ENCODE results near the gene MUTYH.

- TF ChIP-seq, protein P1, sequence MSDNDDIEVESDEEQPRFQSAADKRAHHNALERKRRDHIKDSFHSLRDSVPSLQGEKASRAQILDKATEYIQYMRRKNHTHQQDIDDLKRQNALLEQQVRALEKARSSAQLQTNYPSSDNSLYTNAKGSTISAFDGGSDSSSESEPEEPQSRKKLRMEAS (IDR thresholded peaks at IDR 0.05) = no peak
- TF ChIP-seq CTCF (IDR thresholded peaks at IDR 0.05) = no peak
- TF ChIP-seq POLR2AphosphoS2 (conservative IDR thresholded peaks at IDR 0.05; ENCODE audit: low read length) = no peak
- TF ChIP-seq POLR2A (IDR thresholded peaks at IDR 0.05; ENCODE audit: low read length) = no peak
- no peak for TF ChIP-seq HMGXB4 (CRISPR knock-in tag; IDR thresholded peaks at IDR 0.05; ENCODE audit: borderline replicate concordance)
- TF ChIP-seq NPAS2 (CRISPR knock-in tag; IDR thresholded peaks at IDR 0.05; ENCODE audit: borderline replicate concordance) = no peak
- no peak for TF ChIP-seq CBX8 (IDR thresholded peaks at IDR 0.05)
- no peak for TF ChIP-seq RAD21 (conservative IDR thresholded peaks at IDR 0.05 in 1 of 2, IDR thresholded peaks at IDR 0.05 in 1 of 2)
- TF ChIP-seq, protein P2, sequence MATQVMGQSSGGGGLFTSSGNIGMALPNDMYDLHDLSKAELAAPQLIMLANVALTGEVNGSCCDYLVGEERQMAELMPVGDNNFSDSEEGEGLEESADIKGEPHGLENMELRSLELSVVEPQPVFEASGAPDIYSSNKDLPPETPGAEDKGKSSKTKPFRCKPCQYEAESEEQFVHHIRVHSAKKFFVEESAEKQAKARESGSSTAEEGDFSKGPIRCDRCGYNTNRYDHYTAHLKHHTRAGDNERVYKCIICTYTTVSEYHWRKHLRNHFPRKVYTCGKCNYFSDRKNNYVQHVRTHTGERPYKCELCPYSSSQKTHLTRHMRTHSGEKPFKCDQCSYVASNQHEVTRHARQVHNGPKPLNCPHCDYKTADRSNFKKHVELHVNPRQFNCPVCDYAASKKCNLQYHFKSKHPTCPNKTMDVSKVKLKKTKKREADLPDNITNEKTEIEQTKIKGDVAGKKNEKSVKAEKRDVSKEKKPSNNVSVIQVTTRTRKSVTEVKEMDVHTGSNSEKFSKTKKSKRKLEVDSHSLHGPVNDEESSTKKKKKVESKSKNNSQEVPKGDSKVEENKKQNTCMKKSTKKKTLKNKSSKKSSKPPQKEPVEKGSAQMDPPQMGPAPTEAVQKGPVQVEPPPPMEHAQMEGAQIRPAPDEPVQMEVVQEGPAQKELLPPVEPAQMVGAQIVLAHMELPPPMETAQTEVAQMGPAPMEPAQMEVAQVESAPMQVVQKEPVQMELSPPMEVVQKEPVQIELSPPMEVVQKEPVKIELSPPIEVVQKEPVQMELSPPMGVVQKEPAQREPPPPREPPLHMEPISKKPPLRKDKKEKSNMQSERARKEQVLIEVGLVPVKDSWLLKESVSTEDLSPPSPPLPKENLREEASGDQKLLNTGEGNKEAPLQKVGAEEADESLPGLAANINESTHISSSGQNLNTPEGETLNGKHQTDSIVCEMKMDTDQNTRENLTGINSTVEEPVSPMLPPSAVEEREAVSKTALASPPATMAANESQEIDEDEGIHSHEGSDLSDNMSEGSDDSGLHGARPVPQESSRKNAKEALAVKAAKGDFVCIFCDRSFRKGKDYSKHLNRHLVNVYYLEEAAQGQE (IDR thresholded peaks at IDR 0.05) = no peak
These were observed 35.2 kb upstream of the MUTYH start for GRCh38 chr1:45375104-45376090.

Measured in A549 (cell line).